ENCODE results near the gene SLC25A21.

SLC25A21 gene

GRCh38 chr14:36748610-36749213 is 423.7 kb downstream of the SLC25A21 start:
- TF ChIP-seq CTCF (IDR thresholded peaks at IDR 0.05; ENCODE audit: extremely low read depth, insufficient read depth, missing control alignments), result no peak
- DNase-seq (ENCODE audit: low spot score), result no peak
- in situ Hi-C loops (cut with MboI; ENCODE audit: low pct_unique_long_range_greater_than_20kb, low sequenced_read_pairs, unreplicated experiment), result no loop called here

DNA sequence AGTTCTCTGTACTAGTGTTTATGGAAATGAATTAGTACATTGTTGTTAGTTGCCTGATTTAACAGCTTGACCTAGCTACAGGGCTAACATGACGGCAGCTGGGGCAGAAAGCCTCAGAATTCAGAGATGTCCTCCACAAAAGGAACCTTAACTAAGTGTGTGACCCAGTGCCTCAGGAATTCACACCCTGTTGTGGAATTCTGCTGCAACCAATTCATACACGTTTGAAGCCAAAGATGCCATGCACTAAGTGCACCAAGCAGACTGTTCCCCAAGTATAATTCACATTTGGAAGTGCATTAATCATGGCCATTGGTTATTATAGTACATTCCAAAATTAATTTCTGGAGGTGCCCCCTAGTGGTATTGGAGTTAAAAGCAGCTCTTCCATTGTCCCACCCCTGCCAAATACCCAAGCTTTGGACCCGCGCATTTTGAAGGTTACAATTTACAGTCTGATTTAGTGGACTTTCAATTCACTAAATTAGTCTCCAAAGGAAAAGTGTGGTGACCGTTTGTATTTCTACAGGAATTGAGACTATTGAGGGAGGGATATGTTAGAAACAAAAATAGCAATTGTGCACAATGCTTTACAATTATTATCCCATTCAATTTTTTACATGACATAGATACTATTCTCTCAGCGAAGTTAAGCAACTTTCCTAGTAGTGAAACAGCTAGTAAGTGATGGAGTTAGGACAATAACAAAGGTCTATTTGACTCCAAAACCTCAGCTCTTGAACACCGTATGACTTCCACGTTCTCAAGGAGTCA is 424.8 kb downstream of the SLC25A21 start:
- TF ChIP-seq CTCF (IDR thresholded peaks at IDR 0.05; ENCODE audit: extremely low read depth, insufficient read depth, missing control alignments), result peak; percentile 53
- in situ Hi-C loops (cut with MboI; ENCODE audit: low pct_unique_long_range_greater_than_20kb, low sequenced_read_pairs, unreplicated experiment), result no loop called here
- peak; percentile 17 for DNase-seq (ENCODE audit: low spot score)

DNA sequence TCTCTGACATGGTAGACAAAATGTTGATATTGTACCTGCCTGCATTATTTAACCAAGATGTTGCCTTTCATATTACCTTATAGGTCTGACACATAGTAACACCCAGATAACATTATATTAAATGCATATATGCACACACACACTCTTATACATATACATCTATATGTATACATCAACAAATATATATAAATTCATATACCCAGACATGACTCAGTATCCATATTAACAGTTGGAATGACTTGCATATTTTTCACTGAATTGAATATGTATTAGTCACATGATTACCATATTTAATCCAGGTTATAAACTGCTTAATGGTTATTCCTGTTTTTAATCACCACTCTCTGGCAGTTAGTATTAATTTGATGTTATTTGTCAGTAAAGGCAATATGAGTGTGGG is 425.5 kb downstream of the SLC25A21 start:
- no peak for DNase-seq (ENCODE audit: low spot score)
- in situ Hi-C loops (cut with MboI; ENCODE audit: low pct_unique_long_range_greater_than_20kb, low sequenced_read_pairs, unreplicated experiment), result no loop called here
- TF ChIP-seq CTCF (IDR thresholded peaks at IDR 0.05; ENCODE audit: extremely low read depth, insufficient read depth, missing control alignments), result no peak

GRCh38 chr14:36741858-36742257 is 430.5 kb downstream of the SLC25A21 start:
- TF ChIP-seq CTCF (IDR thresholded peaks at IDR 0.05; ENCODE audit: extremely low read depth, insufficient read depth, missing control alignments), result no peak
- DNase-seq (ENCODE audit: low spot score), result no peak
- in situ Hi-C loops (cut with MboI; ENCODE audit: low pct_unique_long_range_greater_than_20kb, low sequenced_read_pairs, unreplicated experiment), result no loop called here

- no peak for DNase-seq (ENCODE audit: low spot score)
- TF ChIP-seq CTCF (IDR thresholded peaks at IDR 0.05; ENCODE audit: extremely low read depth, insufficient read depth, missing control alignments), result no peak
- in situ Hi-C loops (cut with MboI; ENCODE audit: low pct_unique_long_range_greater_than_20kb, low sequenced_read_pairs, unreplicated experiment), result no loop called here
Observed at GRCh38 chr14:36738269-36738668, 434.1 kb downstream of the SLC25A21 start.

DNA sequence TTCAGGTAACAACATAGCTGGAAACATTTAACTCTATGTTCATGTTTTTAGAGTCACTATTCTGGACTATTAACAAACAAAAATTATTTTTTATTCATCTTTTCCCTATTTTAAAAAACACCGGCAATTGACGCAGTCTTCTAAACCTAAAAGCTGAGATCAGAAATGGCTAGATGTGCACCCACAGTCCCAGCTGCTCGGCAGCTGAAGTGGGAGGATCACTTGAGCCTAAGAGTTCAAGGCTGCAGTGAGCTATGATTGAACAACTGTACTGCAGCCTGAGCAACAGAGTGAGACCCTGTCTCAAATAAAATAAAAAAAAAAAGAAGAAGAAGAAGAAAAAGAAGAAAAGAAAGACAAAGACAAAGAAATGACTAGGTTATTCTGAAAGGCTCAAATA is 446.3 kb downstream of the SLC25A21 start:
- TF ChIP-seq CTCF (IDR thresholded peaks at IDR 0.05; ENCODE audit: extremely low read depth, insufficient read depth, missing control alignments), result no peak
- no peak for DNase-seq (ENCODE audit: low spot score)
- in situ Hi-C loops (cut with MboI; ENCODE audit: low pct_unique_long_range_greater_than_20kb, low sequenced_read_pairs, unreplicated experiment), result no loop called here
